ENCODE results near the gene OR5H1.

The OR5H1 gene

DNA sequence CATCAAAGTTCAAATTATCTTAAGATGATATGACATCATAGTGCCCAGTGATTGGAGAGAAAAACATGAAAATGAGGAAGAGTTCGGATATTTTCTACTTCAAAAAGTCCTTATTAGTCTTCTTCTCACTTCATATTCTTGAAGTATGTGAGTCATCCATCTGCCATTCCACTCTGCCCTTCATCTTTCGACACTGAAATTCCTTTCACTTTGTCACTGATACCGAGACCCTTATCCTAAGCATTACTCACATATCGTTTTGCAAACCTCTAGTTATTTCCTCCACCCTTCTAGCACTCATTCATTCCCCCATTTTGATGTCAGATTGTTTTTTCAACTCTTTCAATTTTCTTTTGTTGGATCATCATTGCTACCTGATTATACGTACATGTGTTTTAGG is 20.7 kb downstream of the OR5H1 start:
- H3K9me2 ChIP-seq (replicated peaks; ENCODE audit: control insufficient read depth, low read length): no peaks in the 10 kb centered on the region
- H3K9me3 ChIP-seq (ENCODE audit: control insufficient read depth, insufficient read depth, low read length): no peaks in the 10 kb centered on the region
- H3K27ac ChIP-seq (ENCODE audit: low read depth, low read length): no peak overlapping the region
- H3K36me3 ChIP-seq (ENCODE audit: control insufficient read depth, low read length): no peaks in the 10 kb centered on the region
- no peaks in the 10 kb centered on the region for H3K27me3 ChIP-seq (ENCODE audit: control insufficient read depth, low read length)
- TF ChIP-seq, protein P1, sequence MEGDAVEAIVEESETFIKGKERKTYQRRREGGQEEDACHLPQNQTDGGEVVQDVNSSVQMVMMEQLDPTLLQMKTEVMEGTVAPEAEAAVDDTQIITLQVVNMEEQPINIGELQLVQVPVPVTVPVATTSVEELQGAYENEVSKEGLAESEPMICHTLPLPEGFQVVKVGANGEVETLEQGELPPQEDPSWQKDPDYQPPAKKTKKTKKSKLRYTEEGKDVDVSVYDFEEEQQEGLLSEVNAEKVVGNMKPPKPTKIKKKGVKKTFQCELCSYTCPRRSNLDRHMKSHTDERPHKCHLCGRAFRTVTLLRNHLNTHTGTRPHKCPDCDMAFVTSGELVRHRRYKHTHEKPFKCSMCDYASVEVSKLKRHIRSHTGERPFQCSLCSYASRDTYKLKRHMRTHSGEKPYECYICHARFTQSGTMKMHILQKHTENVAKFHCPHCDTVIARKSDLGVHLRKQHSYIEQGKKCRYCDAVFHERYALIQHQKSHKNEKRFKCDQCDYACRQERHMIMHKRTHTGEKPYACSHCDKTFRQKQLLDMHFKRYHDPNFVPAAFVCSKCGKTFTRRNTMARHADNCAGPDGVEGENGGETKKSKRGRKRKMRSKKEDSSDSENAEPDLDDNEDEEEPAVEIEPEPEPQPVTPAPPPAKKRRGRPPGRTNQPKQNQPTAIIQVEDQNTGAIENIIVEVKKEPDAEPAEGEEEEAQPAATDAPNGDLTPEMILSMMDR (IDR thresholded peaks at IDR 0.05; ENCODE audit: low read depth, low read length, poor library complexity, severe bottlenecking): no peak
- TF ChIP-seq EZH2phosphoT487 (IDR thresholded peaks at IDR 0.05; ENCODE audit: borderline replicate concordance, low read length): no peak
- no peaks in the 10 kb centered on the region for H3K79me2 ChIP-seq (ENCODE audit: control insufficient read depth, low read length)
- H3K4me2 ChIP-seq (ENCODE audit: low read length): no peak overlapping the region
- H3F3A ChIP-seq (ENCODE audit: control insufficient read depth, insufficient read depth): no peaks in the 10 kb centered on the region
- H3K4me1 ChIP-seq (ENCODE audit: control insufficient read depth, low read length): no peaks in the 10 kb centered on the region
- no peak overlapping the region for H3K4me3 ChIP-seq (ENCODE audit: low read length)
- no peaks in the 10 kb centered on the region for H4K20me1 ChIP-seq (ENCODE audit: control insufficient read depth, insufficient read depth, low read depth, low read length)

DNA sequence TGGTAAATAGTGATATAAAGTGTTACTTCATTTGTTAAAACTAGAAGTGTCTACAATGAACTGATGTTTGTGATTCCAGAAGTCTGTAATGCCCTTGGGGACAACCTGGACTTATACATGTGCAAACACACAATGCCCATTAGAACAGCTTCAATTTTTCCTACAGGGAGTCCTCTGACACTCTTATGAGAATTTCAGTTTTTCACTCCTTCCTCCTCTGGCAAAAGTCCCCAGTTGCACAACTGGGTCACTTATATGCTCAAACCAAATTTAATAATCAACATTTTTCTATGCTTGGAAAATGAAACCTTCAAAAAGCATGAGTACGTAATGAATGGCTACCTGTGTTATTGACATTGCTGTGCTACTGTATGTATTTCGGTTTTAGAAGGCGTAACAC is 35.9 kb downstream of the OR5H1 start, which contains the start of gene OR5H15:
OR5H15 (plus strand) TSS at position 301 of the 400 bp plus-strand sequence. CDS start 2,004 bp downstream, outside the sequence.
- H3K9me2 ChIP-seq (replicated peaks; ENCODE audit: control insufficient read depth, low read length): no peaks in the 10 kb centered on the region
- H4K20me1 ChIP-seq (ENCODE audit: control insufficient read depth, insufficient read depth, low read depth, low read length): no peaks in the 10 kb centered on the region
- H3K27ac ChIP-seq (ENCODE audit: low read depth, low read length): no peak within 1 kb of the TSS
- no peaks in the 10 kb centered on the region for H3F3A ChIP-seq (ENCODE audit: control insufficient read depth, insufficient read depth)
- TF ChIP-seq, protein P1 (IDR thresholded peaks at IDR 0.05; ENCODE audit: low read depth, low read length, poor library complexity, severe bottlenecking): no peak
- no peak for TF ChIP-seq EZH2phosphoT487 (IDR thresholded peaks at IDR 0.05; ENCODE audit: borderline replicate concordance, low read length)
- H3K9me3 ChIP-seq (ENCODE audit: control insufficient read depth, insufficient read depth, low read length): no peaks in the 10 kb centered on the region
- no peaks in the 10 kb centered on the region for H3K36me3 ChIP-seq (ENCODE audit: control insufficient read depth, low read length)
- H3K27me3 ChIP-seq (ENCODE audit: control insufficient read depth, low read length): 0 out of 2 replicates have a peak, but pooled peaks cover 2% of the 10 kb centered on the region
- H3K4me3 ChIP-seq (ENCODE audit: low read length): no peak within 1 kb of the TSS
- H3K79me2 ChIP-seq (ENCODE audit: control insufficient read depth, low read length): no peaks in the 10 kb centered on the region
- no peaks in the 10 kb centered on the region for H3K4me1 ChIP-seq (ENCODE audit: control insufficient read depth, low read length)
- H3K4me2 ChIP-seq (ENCODE audit: low read length): no peak within 1 kb of the TSS

DNA sequence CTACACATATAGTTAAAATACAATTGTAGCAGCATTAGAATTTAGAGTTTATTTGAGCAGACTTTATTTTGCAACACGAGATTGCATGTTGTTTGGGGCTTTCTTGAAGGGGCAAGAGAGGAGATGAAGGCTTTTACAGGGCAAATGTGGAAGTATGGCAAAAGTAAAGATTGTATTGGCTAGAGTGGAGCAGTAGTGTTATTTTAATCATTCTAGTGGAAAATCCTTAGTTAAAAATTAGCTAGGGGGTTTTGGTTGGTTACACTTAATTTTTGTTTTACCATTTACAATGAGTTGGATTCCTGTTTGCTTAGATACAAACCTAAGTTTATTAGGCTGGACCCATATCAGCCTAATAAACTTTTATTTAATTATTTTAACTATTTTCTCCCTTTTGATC is 40.5 kb downstream of the OR5H1 start:
- no peaks in the 10 kb centered on the region for H3K79me2 ChIP-seq (ENCODE audit: control insufficient read depth, low read length)
- H3K4me1 ChIP-seq (ENCODE audit: control insufficient read depth, low read length): no peaks in the 10 kb centered on the region
- H3K4me3 ChIP-seq (ENCODE audit: low read length): no peak overlapping the region
- H3K9me3 ChIP-seq (ENCODE audit: control insufficient read depth, insufficient read depth, low read length): no peaks in the 10 kb centered on the region
- H4K20me1 ChIP-seq (ENCODE audit: control insufficient read depth, insufficient read depth, low read depth, low read length): no peaks in the 10 kb centered on the region
- H3K4me2 ChIP-seq (ENCODE audit: low read length): no peak overlapping the region
- no peaks in the 10 kb centered on the region for H3K36me3 ChIP-seq (ENCODE audit: control insufficient read depth, low read length)
- TF ChIP-seq, protein P1 (IDR thresholded peaks at IDR 0.05; ENCODE audit: low read depth, low read length, poor library complexity, severe bottlenecking): no peak
- TF ChIP-seq EZH2phosphoT487 (IDR thresholded peaks at IDR 0.05; ENCODE audit: borderline replicate concordance, low read length): no peak
- no peaks in the 10 kb centered on the region for H3K9me2 ChIP-seq (replicated peaks; ENCODE audit: control insufficient read depth, low read length)
- no peaks in the 10 kb centered on the region for H3F3A ChIP-seq (ENCODE audit: control insufficient read depth, insufficient read depth)
- 0 out of 2 replicates have a peak, but pooled peaks cover 2% of the 10 kb centered on the region for H3K27me3 ChIP-seq (ENCODE audit: control insufficient read depth, low read length)
- H3K27ac ChIP-seq (ENCODE audit: low read depth, low read length): no peak overlapping the region
